Natural killer cell (primary cell): Measurements from ENCODE around the gene SRCIN1. TPM values are rescaled to one million over a fixed set of nuclear protein-coding genes. Genes with fewer than 3 reads are reported as not detected.

ENCODE experiments used
- ATAC-seq, 3 donors: fragments of 150-1000 bp in 2 of 3; fragments of 200-7000 bp in 1 of 3; cut with Tn5 transposase; 1 replicate in 1 of 3; 2 replicates in 2 of 3; pipeline ENCODE4 v1.10.0; 2021; ENCODE audit warnings: mild to moderate bottlenecking in 2 of 3, moderate library complexity in 2 of 3
- DNase-seq, 2 donors: peaks; one replicate each; pipeline versions ENCODE4 v3.0.0 to v3.0.0-alpha.2; 2013 to 2021; ENCODE audit warnings: mixed read lengths in 1 of 2
- H3K27ac ChIP-seq: one replicate; pipeline ENCODE4 v1.5.1; 2013; ENCODE audit warnings: mild to moderate bottlenecking, low read length
- H3K27me3 ChIP-seq: one replicate; pipeline ENCODE4 v1.6.1; 2013; ENCODE audit warnings: low read length; ENCODE audit not compliant: control insufficient read depth, insufficient read depth
- H3K36me3 ChIP-seq: one replicate; pipeline ENCODE4 v1.6.1; 2013; ENCODE audit warnings: low read length; ENCODE audit not compliant: control insufficient read depth, insufficient read depth
- H3K4me1 ChIP-seq: one replicate; pipeline ENCODE4 v1.6.1; 2013; ENCODE audit warnings: low read length; ENCODE audit not compliant: control insufficient read depth, insufficient read depth
- H3K4me3 ChIP-seq: one replicate; pipeline ENCODE4 v1.5.1; 2013; ENCODE audit warnings: low read length
- H3K9me3 ChIP-seq: one replicate; pipeline ENCODE4 v1.6.1; 2013; ENCODE audit warnings: low read length; ENCODE audit not compliant: control insufficient read depth, insufficient read depth
- H3K27ac Mint-ChIP-seq, 2 donors: one replicate each; pipeline ENCODE4 v1.8.0; 2022; ENCODE audit warnings: mild to moderate bottlenecking in 2 of 2, mixed read lengths in 2 of 2, moderate library complexity in 1 of 2
- H3K27me3 Mint-ChIP-seq, 2 donors: one replicate each; pipeline ENCODE4 v1.8.0; 2022; ENCODE audit warnings: low read depth in 2 of 2, mixed read lengths in 2 of 2
- H3K36me3 Mint-ChIP-seq: one replicate; pipeline ENCODE4 v1.8.0; 2022; ENCODE audit warnings: mixed read lengths
- H3K4me1 Mint-ChIP-seq, 2 donors: one replicate each; pipeline ENCODE4 v1.8.0; 2022; ENCODE audit warnings: mixed read lengths in 2 of 2
- H3K4me3 Mint-ChIP-seq: one replicate; pipeline ENCODE4 v1.8.0; 2022; ENCODE audit warnings: mild to moderate bottlenecking, moderate library complexity, mixed read lengths
- H3K9me3 Mint-ChIP-seq, 2 donors: one replicate each; pipeline ENCODE4 v1.8.0; 2022; ENCODE audit warnings: mixed read lengths in 2 of 2
- WGBS: methylation state at CpG from one replicate; pipeline ENCODE4 v1.1.7; 2013; ENCODE audit warnings: missing lambda C conversion rate; ENCODE audit not compliant: insufficient coverage; 5-methylcytosine and 5-hydroxymethylcytosine counted together
- intact Hi-C: fragments of 100-400 bp; cut with micrococcal nuclease; formaldehyde crosslinking; loops from one replicate; pipeline ENCODE4 v1.14.2; 2022
- total RNA-seq, 4 donors: library from RNA; stranded (reverse); fragments of 120-200 nt in 1 of 4; gene quantifications; one replicate each; pipeline versions ENCODE4 v1.2.3 to v1.2.4, GENCODE V29; 2013 to 2022
- TF ChIP-seq, protein P1 (sequence below): fragments of 200-600 bp; IDR thresholded peaks from one replicate; pipeline ENCODE4 v1.8.0; 2022; ENCODE audit warnings: antibody characterized with exemption

Gene SRCIN1
- total RNA-seq, 3 donors from 2014 or later (not counting 1 experiment from before 2014, with no cell fraction given), result 0.28 to 0.50 TPM; not detected in 1

DNA sequence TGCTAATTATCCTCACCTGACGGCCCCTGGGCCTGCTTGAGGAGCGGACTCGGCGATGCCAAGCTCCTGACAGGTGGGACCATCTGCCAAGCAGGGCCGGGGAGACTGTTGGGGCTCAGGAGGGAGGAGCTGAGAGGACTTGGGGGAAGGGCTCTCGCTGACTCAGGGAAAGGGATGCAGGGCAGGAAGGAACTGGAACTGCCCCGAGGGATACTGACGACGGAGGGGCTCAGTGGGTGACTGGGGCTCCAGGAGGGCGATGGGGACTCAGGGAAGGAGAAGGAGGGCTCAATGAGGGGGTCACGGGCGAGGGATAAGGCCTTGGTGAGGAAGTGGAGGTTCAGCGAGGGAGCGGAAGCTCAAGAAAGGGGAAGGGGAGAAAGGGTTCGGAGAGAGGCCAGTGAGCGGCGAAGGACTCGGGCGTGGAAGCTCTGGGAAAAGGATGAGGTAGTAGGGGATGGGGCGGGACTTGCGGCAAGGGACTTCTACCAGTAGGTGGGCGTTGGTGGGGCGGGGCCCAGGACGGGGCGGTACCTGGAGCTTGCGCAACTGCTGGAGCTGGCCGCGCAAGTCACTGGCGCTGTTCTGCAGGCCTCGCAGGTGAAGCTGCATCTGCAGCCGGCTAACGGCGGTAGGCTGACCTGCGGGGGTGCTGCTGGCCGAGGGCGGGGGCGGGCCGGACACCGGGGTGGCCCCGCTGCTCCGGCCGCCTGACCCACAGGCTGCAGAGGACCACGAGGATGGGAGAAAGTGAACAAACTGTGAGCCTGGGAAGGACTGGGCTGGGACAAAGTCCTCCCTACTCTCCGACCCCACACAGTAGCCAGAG lies 46.5 kb downstream of the SRCIN1 start:
- peak; percentile 80 to 92 for DNase-seq
- Mint-ChIP-seq H3K27me3 (peaks cover 28 to 48% of the 10 kb centered on the region in 2 donors), H3K27ac (peak overlapping the region; percentile 78 to 79), H3K4me3 (peak overlapping the region; percentile 98), H3K36me3 (no peaks in the 10 kb centered on the region), H3K4me1 (peaks cover 17 to 38% of the 10 kb centered on the region in 2 donors), H3K9me3 (no peaks in the 10 kb centered on the region)
- Histone ChIP-seq H3K36me3 (no peaks in the 10 kb centered on the region), H3K4me3 (peak overlapping the region; percentile 55), H3K27ac (peak overlapping the region; percentile 17), H3K27me3 (peaks cover 36% of the 10 kb centered on the region), H3K4me1 (peaks cover 55% of the 10 kb centered on the region), H3K9me3 (no peaks in the 10 kb centered on the region)
- WGBS, result 1% methylated on average over 44 of the region's 44 CpGs
- ATAC-seq, result peak; percentile 76 to 83 (median 77)
- intact Hi-C loops, result loop anchor here (5.0 kb wide), 1 partner anchor 193 kb away; the partner anchor contains the start of gene PSMB3
- TF ChIP-seq, protein P1, sequence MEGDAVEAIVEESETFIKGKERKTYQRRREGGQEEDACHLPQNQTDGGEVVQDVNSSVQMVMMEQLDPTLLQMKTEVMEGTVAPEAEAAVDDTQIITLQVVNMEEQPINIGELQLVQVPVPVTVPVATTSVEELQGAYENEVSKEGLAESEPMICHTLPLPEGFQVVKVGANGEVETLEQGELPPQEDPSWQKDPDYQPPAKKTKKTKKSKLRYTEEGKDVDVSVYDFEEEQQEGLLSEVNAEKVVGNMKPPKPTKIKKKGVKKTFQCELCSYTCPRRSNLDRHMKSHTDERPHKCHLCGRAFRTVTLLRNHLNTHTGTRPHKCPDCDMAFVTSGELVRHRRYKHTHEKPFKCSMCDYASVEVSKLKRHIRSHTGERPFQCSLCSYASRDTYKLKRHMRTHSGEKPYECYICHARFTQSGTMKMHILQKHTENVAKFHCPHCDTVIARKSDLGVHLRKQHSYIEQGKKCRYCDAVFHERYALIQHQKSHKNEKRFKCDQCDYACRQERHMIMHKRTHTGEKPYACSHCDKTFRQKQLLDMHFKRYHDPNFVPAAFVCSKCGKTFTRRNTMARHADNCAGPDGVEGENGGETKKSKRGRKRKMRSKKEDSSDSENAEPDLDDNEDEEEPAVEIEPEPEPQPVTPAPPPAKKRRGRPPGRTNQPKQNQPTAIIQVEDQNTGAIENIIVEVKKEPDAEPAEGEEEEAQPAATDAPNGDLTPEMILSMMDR, result no peak

DNA sequence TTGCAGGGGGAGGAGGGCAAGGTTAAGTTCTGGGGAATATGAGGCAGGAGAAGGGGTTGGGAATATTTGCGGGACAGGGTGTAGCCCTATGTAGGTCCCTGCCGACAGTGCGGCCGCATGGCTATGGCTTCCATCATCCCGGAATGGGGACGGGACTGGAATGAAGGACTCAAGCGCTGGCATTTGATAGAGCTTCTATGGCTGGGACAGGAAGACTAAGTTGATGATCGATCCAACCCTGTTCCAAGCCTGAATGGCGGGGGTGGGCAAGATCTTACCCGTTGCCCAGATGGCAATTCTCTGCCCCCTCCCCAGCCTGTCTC lies 47.1 kb downstream of the SRCIN1 start:
- intact Hi-C loops, result loop anchor here (1.0 to 5.0 kb wide), 4 partner anchors 26 to 194 kb away; partner anchors contain the start of gene PSMB3
- Mint-ChIP-seq H3K36me3 (no peaks in the 10 kb centered on the region), H3K27me3 (peaks cover 26 to 44% of the 10 kb centered on the region in 2 donors), H3K4me3 (peak overlapping the region; percentile 98), H3K9me3 (no peaks in the 10 kb centered on the region), H3K4me1 (peaks cover 17 to 34% of the 10 kb centered on the region in 2 donors), H3K27ac (peak overlapping the region; percentile 78 to 79)
- DNase-seq, result no peak
- H3K4me1 ChIP-seq, result peaks cover 50% of the 10 kb centered on the region
- peak overlapping the region; percentile 55 for H3K4me3 ChIP-seq
- no peaks in the 10 kb centered on the region for H3K36me3 ChIP-seq
- WGBS, result 2% methylated on average over 10 of the region's 10 CpGs
- H3K27ac ChIP-seq, result no peak overlapping the region
- TF ChIP-seq, protein P1, result no peak
- ATAC-seq, result peak in 2 of 3 donors; percentile 4 to 15
- H3K9me3 ChIP-seq, result no peaks in the 10 kb centered on the region
- peaks cover 30% of the 10 kb centered on the region for H3K27me3 ChIP-seq

DNA sequence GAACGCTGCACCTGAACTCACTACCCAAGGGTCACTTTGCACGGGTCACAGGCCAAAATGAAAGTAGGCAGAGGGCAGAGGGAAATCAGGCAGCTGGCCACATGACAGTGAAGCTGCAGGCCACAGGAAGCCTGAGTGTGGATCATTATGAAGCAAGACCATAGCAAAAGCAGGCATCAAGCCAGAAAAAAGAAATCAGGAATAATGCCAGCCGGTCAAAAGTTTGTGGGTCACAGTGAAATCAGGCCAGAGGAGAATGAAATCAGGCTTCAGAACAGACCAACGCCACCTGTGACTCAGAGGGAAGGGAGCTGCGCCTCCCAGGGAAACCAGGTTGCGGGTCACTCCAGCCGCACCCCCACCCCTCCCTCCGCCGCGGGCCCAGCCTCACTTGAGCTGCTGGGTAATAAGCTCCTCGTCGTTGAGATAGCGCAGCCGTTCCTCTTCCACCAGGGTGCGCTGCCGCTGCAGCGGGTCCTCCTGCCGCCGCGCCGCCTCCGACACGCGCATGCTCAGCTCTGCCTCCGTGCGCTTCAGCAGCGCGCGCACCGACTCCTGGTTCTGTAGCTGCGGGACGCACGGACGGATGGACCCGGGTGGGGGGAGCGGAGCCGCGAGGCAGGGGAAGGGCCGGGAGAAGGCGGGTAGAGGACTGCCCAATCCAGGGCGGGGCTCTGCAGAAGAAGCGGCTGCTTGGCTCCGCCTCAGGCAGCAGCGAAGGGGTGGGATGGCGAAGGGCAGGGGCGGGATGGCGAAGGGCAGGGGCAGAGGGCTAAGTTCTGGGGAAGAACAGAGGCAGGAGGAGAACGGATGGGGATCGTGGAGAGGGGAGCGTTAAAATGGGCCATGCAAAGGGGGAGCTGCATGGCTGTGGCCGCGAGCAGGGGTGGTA lies 47.7 kb downstream of the SRCIN1 start:
- Mint-ChIP-seq H3K27me3 (peaks cover 26 to 39% of the 10 kb centered on the region in 2 donors), H3K4me3 (peak overlapping the region; percentile 98), H3K36me3 (no peaks in the 10 kb centered on the region), H3K4me1 (peaks cover 17 to 28% of the 10 kb centered on the region in 2 donors), H3K9me3 (no peaks in the 10 kb centered on the region), H3K27ac (peak overlapping the region; percentile 78 to 79)
- peak overlapping the region; percentile 55 for H3K4me3 ChIP-seq
- no peaks in the 10 kb centered on the region for H3K9me3 ChIP-seq
- DNase-seq (peak; percentile 85 to 95), ATAC-seq (peak; percentile 81 to 85 (median 84))
- TF ChIP-seq, protein P1, result peak; percentile 84
- peaks cover 24% of the 10 kb centered on the region for H3K27me3 ChIP-seq
- no peak overlapping the region for H3K27ac ChIP-seq
- H3K36me3 ChIP-seq, result no peaks in the 10 kb centered on the region
- peaks cover 44% of the 10 kb centered on the region for H3K4me1 ChIP-seq
- intact Hi-C loops, result loop anchor here (1.0 to 5.0 kb wide), 4 partner anchors 26 to 194 kb away; partner anchors contain the start of gene PSMB3
- WGBS, result 6% methylated on average over 52 of the region's 52 CpGs
